H4 (cell line): ENCODE data around the gene SPATA2. TPM values are rescaled to one million over a fixed set of nuclear protein-coding genes. Genes with fewer than 3 reads are reported as not detected.

ENCODE experiments used
- DNase-seq: peaks from one replicate; pipeline ENCODE4 v3.0.0-alpha.2; 2015; ENCODE audit warnings: low spot score
- total RNA-seq: library from RNA; depleted of rRNA; stranded (reverse); fragments of >200 nt; shearing (Covaris generic); gene quantifications from 2 replicates; pipeline ENCODE4 v1.2.3, GENCODE V29; 2014

Gene SPATA2
- total RNA-seq, 1 experiment from 2014 or later = 3.2 TPM

GRCh38 chr20:49935746-49936152, 20.4 kb upstream of the SPATA2 start:
- no peak for DNase-seq

- no peak for DNase-seq
Measured at GRCh38 chr20:49929142-49929494, 13.8 kb upstream of the SPATA2 start.

GRCh38 chr20:49928411-49929141, 13.2 kb upstream of the SPATA2 start:
- peak; percentile 82 for DNase-seq

- no peak for DNase-seq
Measured at GRCh38 chr20:49925901-49926454, 10.6 kb upstream of the SPATA2 start.

- no peak for DNase-seq
Measured at GRCh38 chr20:49924247-49924646, 8.9 kb upstream of the SPATA2 start.

GRCh38 chr20:49919461-49919860, 4.1 kb upstream of the SPATA2 start:
- no peak for DNase-seq

GRCh38 chr20:49919009-49919408, 3.7 kb upstream of the SPATA2 start:
- no peak for DNase-seq

GRCh38 chr20:49918446-49918845, 3.1 kb upstream of the SPATA2 start:
- no peak for DNase-seq

GRCh38 chr20:49916146-49917002, 1.0 kb upstream of the SPATA2 start:
- DNase-seq = no peak

- no peak for DNase-seq
Measured at GRCh38 chr20:49915118-49915379, 280 bp downstream of the SPATA2 start.

- DNase-seq = no peak
Measured at GRCh38 chr20:49914310-49915117, 815 bp downstream of the SPATA2 start.

GRCh38 chr20:49913399-49914047, 1.8 kb downstream of the SPATA2 start:
- DNase-seq = no peak

GRCh38 chr20:49910340-49910706, 5.0 kb downstream of the SPATA2 start:
- no peak for DNase-seq

GRCh38 chr20:49909499-49910339, 5.6 kb downstream of the SPATA2 start:
- DNase-seq = no peak

- DNase-seq = no peak
Measured at GRCh38 chr20:49908258-49908565, 7.1 kb downstream of the SPATA2 start.

- DNase-seq = no peak
Measured at GRCh38 chr20:49907405-49908257, 7.7 kb downstream of the SPATA2 start.

GRCh38 chr20:49906615-49907154, 8.6 kb downstream of the SPATA2 start:
- DNase-seq = no peak

GRCh38 chr20:49906101-49906604, 9.2 kb downstream of the SPATA2 start:
- no peak for DNase-seq

- DNase-seq = no peak
Measured at GRCh38 chr20:49905415-49906091, 9.8 kb downstream of the SPATA2 start.
